Keratinocyte (primary cell): Measurements from ENCODE around the gene FOXK2.

ENCODE experiments used
- CTCF ChIP-seq, 3 experiments: IDR thresholded peaks in 1 of 3; conservative IDR thresholded peaks in 1 of 3; optimal IDR thresholded peaks in 1 of 3; 2 replicates in 2 of 3; 3 replicates in 1 of 3; pipeline versions ENCODE3 to v1.5.1; 2011; ENCODE audit warnings: low read length in 3 of 3, mild to moderate bottlenecking in 3 of 3, moderate library complexity in 2 of 3, control low read depth in 1 of 3, inconsistent platforms in 1 of 3; ENCODE audit not compliant: insufficient read depth in 2 of 3; ENCODE audit errors: extremely low read depth in 1 of 3
- EZH2 ChIP-seq: IDR thresholded peaks from one replicate; pipeline ENCODE4 v1.6.1; 2012; ENCODE audit warnings: inconsistent platforms, mild to moderate bottlenecking, low read length, moderate library complexity

DNA sequence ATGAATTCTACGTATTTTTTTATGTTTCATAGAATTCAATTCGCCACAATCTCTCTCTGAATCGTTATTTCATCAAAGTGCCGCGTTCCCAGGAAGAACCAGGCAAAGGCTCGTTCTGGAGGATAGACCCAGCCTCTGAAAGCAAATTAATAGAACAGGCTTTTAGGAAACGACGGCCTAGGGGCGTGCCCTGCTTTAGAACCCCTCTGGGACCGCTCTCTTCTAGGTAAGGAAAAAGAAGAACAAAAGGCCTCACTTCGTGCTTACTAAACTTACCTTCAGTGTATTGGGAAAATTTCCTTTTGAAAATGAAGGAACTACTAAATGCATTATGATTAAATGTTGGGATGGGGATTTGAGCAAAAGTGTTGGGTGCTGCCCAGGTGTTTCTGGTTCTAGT is 63.2 kb downstream of the FOXK2 start:
- TF ChIP-seq CTCF (optimal IDR thresholded peaks at IDR 0.05 in 1 of 3, IDR thresholded peaks at IDR 0.05 in 1 of 3, conservative IDR thresholded peaks at IDR 0.05 in 1 of 3; ENCODE audit: extremely low read depth in 1 of 3, insufficient read depth in 2 of 3, low read length in 3 of 3): no peak
- TF ChIP-seq EZH2: no peak
